GM23338 (cell line): ENCODE data around the gene SCIN. TPM values are rescaled to one million over a fixed set of nuclear protein-coding genes. Genes with fewer than 3 reads are reported as not detected.
A peak's percentile ranks its signal among the peaks of the same experiment; 100 is the strongest.

Source experiments
- ATAC-seq: fragments of 200-7000 bp; cut with Tn5 transposase; 3 replicates; pipeline ENCODE4 v1.9.1; 2020
- DNase-seq: peaks from one replicate; pipeline ENCODE4 v3.0.0-alpha.2; 2015; ENCODE audit warnings: low spot score
- H2AFZ ChIP-seq: fragments of 200-600 bp; sonication (generic); 2 replicates; pipeline ENCODE4 v1.8.0; 2016; ENCODE audit warnings: antibody characterized with exemption, mild to moderate bottlenecking, moderate library complexity
- H3F3A ChIP-seq: fragments of 200-600 bp; sonication (generic); replicated peaks from 2 replicates; pipeline ENCODE4 v1.8.0; 2017; ENCODE audit warnings: antibody characterized with exemption, mixed run types, low read depth
- H3K27ac ChIP-seq: fragments of 200-600 bp; sonication (generic); 2 replicates; pipeline ENCODE4 v1.6.1; 2016; ENCODE audit warnings: low read depth
- H3K27me3 ChIP-seq: fragments of 200-600 bp; sonication (generic); 2 replicates; pipeline ENCODE4 v1.8.0; 2016; ENCODE audit warnings: mild to moderate bottlenecking, mixed run types, moderate library complexity; ENCODE audit not compliant: insufficient read depth
- H3K36me3 ChIP-seq: fragments of 200-600 bp; sonication (generic); 2 replicates; pipeline ENCODE4 v1.8.0; 2016; ENCODE audit warnings: mild to moderate bottlenecking; ENCODE audit not compliant: insufficient read depth
- H3K4me1 ChIP-seq: fragments of 200-600 bp; sonication (generic); 2 replicates; pipeline ENCODE4 v1.8.0; 2016; ENCODE audit warnings: mild to moderate bottlenecking, moderate library complexity; ENCODE audit not compliant: insufficient read depth
- H3K4me2 ChIP-seq: fragments of 200-600 bp; sonication (generic); 2 replicates; pipeline ENCODE4 v1.7.1; 2017; ENCODE audit warnings: mixed run types
- H3K4me3 ChIP-seq: fragments of 200-600 bp; sonication (generic); 2 replicates; pipeline ENCODE4 v1.6.1; 2016; ENCODE audit warnings: mixed run types
- H3K79me2 ChIP-seq: fragments of 200-600 bp; sonication (generic); replicated peaks from 2 replicates; pipeline ENCODE4 v1.8.0; 2017; ENCODE audit warnings: mild to moderate bottlenecking; ENCODE audit not compliant: insufficient read depth
- H3K9me2 ChIP-seq: fragments of 200-600 bp; sonication (generic); 2 replicates; pipeline ENCODE4 v1.8.0; 2017; ENCODE audit not compliant: insufficient read depth
- H4K20me1 ChIP-seq: fragments of 200-600 bp; sonication (generic); replicated peaks from 2 replicates; pipeline ENCODE4 v1.8.0; 2017; ENCODE audit warnings: mild to moderate bottlenecking; ENCODE audit not compliant: insufficient read depth
- H3K27ac Mint-ChIP-seq: 2 replicates; pipeline ENCODE4 v1.8.0; 2020; ENCODE audit warnings: inconsistent platforms, mild to moderate bottlenecking, moderate library complexity, mixed read lengths
- H3K27me3 Mint-ChIP-seq: 3 replicates; pipeline ENCODE4 v1.8.0; 2022; ENCODE audit warnings: low read depth, mild to moderate bottlenecking, moderate library complexity, mixed read lengths, inconsistent platforms; ENCODE audit not compliant: insufficient read depth, poor library complexity
- H3K36me3 Mint-ChIP-seq: 3 replicates; pipeline ENCODE4 v1.8.0; 2021; ENCODE audit warnings: low read depth, mild to moderate bottlenecking, inconsistent platforms, moderate library complexity, mixed read lengths
- H3K4me1 Mint-ChIP-seq: 3 replicates; pipeline ENCODE4 v1.8.0; 2020; ENCODE audit warnings: mild to moderate bottlenecking, inconsistent platforms, mixed read lengths
- H3K4me3 Mint-ChIP-seq: 3 replicates; pipeline ENCODE4 v1.8.0; 2021; ENCODE audit warnings: moderate library complexity, mild to moderate bottlenecking, inconsistent platforms, mixed read lengths
- H3K9me3 Mint-ChIP-seq: 3 replicates; pipeline ENCODE4 v1.8.0; 2020; ENCODE audit warnings: moderate library complexity, mild to moderate bottlenecking, inconsistent platforms, mixed read lengths
- CREB1 ChIP-seq: fragments of 250-450 bp; sonication (Bioruptor Pico); IDR thresholded peaks from 2 replicates; pipeline ENCODE4 v1.5.0; 2020; ENCODE audit warnings: low read depth, mild to moderate bottlenecking, moderate library complexity
- ETS1 ChIP-seq: IDR thresholded peaks from 2 replicates; pipeline ENCODE4 v1.6.1; 2016; ENCODE audit warnings: antibody characterized with exemption
- EZH2 ChIP-seq: fragments of 200-600 bp; sonication (generic); IDR thresholded peaks from one replicate; pipeline ENCODE4 v1.8.0; 2017; ENCODE audit warnings: antibody characterized with exemption, mild to moderate bottlenecking, low read depth; ENCODE audit not compliant: unreplicated experiment
- EZH2phosphoT487 ChIP-seq: fragments of 200-600 bp; sonication (generic); IDR thresholded peaks from one replicate; pipeline ENCODE4 v1.8.1; 2018; ENCODE audit warnings: antibody characterized with exemption; ENCODE audit not compliant: unreplicated experiment
- JUNB ChIP-seq: IDR thresholded peaks from one replicate; pipeline ENCODE4 v1.6.1; 2016; ENCODE audit warnings: antibody characterized with exemption; ENCODE audit not compliant: unreplicated experiment
- NANOG ChIP-seq: IDR thresholded peaks from 2 replicates; pipeline ENCODE4 v1.6.1; 2016; ENCODE audit warnings: antibody characterized with exemption, borderline replicate concordance
- POLR2AphosphoS5 ChIP-seq: IDR thresholded peaks from 2 replicates; pipeline ENCODE4 v1.6.1; 2016; ENCODE audit warnings: antibody characterized with exemption, low read depth
- REST ChIP-seq: IDR thresholded peaks from one replicate; pipeline ENCODE4 v1.6.1; 2018; ENCODE audit warnings: antibody characterized with exemption; ENCODE audit not compliant: unreplicated experiment
- STAT1 ChIP-seq: IDR thresholded peaks from one replicate; pipeline ENCODE4 v1.6.1; 2016; ENCODE audit warnings: antibody characterized with exemption; ENCODE audit not compliant: unreplicated experiment
- ZNF114 ChIP-seq: fragments of 250-450 bp; sonication (Bioruptor Pico); IDR thresholded peaks from 2 replicates; pipeline ENCODE4 v1.5.0; 2020; ENCODE audit warnings: mild to moderate bottlenecking, moderate library complexity
- ZNF331 ChIP-seq: fragments of 250-450 bp; sonication (Bioruptor Pico); IDR thresholded peaks from 2 replicates; pipeline ENCODE4 v1.5.0; 2020; ENCODE audit warnings: low read depth, mild to moderate bottlenecking, moderate library complexity
- ZNF462 ChIP-seq: fragments of 250-450 bp; sonication (Bioruptor Pico); IDR thresholded peaks from 2 replicates; pipeline ENCODE4 v1.5.0; 2020; ENCODE audit warnings: mild to moderate bottlenecking, moderate library complexity
- polyA plus RNA-seq: library from polyadenylated mRNA; unstranded; fragments of >200 nt; fragmentation: Nextera tagmentation; extraction: Ambion mirVana; gene quantifications from 2 replicates; pipeline ENCODE4 v1.2.1, GENCODE V29; 2016
- total RNA-seq: library from RNA; depleted of rRNA; stranded (reverse); fragments of >200 nt; shearing (Covaris generic); gene quantifications from 2 replicates; pipeline ENCODE4 v1.2.3, GENCODE V29; 2014
- TF ChIP-seq, protein P1 (sequence below), 2 experiments: fragments of 200-600 bp in 1 of 2; sonication (generic) in 1 of 2; conservative IDR thresholded peaks; 2 replicates each; pipeline versions ENCODE4 v1.5.1 to v1.6.1; 2016 to 2017; ENCODE audit warnings: antibody characterized with exemption in 2 of 2, low read depth in 2 of 2, mild to moderate bottlenecking in 2 of 2, moderate library complexity in 1 of 2

SCIN gene
- total and polyA plus RNA-seq, 2 experiments from 2014 or later, result 0.80 to 0.92 TPM

- peak; percentile 19 for DNase-seq
- H3K4me1 ChIP-seq, result no peaks in the 10 kb centered on the region
- no peaks in the 10 kb centered on the region for H3K27me3 ChIP-seq
- H3K4me1 Mint-ChIP-seq, result peaks cover 4% of the 10 kb centered on the region; the same call in 2 of the 3 replicates
- H3K4me2 ChIP-seq, result no peak overlapping the region
- H2AFZ ChIP-seq, result peak overlapping the region; percentile 0; the same call in 1 of the 2 replicates
- no peaks in the 10 kb centered on the region for H3K9me2 ChIP-seq
- H3K27me3 Mint-ChIP-seq, result peaks cover 2% of the 10 kb centered on the region
- no peaks in the 10 kb centered on the region for H3F3A ChIP-seq
- no peak overlapping the region for H3K4me3 ChIP-seq
- H3K4me3 Mint-ChIP-seq, result no peak overlapping the region
- no peaks in the 10 kb centered on the region for H3K36me3 ChIP-seq
- H3K27ac ChIP-seq, result no peak overlapping the region
- no peak for ATAC-seq
- no peaks in the 10 kb centered on the region for H4K20me1 ChIP-seq
- no peak overlapping the region for H3K27ac Mint-ChIP-seq
- no peak for TF ChIP-seq ZNF462 (CRISPR knock-in tag)
- no peak for TF ChIP-seq ZNF114 (CRISPR knock-in tag)
- no peak for TF ChIP-seq ETS1
- no peak for TF ChIP-seq JUNB
- TF ChIP-seq EZH2phosphoT487, result no peak
- no peak for TF ChIP-seq STAT1
- TF ChIP-seq EZH2, result no peak
- no peak for TF ChIP-seq NANOG
- TF ChIP-seq REST, result no peak
- TF ChIP-seq CREB1, result no peak
- TF ChIP-seq ZNF331 (CRISPR knock-in tag), result no peak
- TF ChIP-seq POLR2AphosphoS5, result no peak
- TF ChIP-seq, protein P1, sequence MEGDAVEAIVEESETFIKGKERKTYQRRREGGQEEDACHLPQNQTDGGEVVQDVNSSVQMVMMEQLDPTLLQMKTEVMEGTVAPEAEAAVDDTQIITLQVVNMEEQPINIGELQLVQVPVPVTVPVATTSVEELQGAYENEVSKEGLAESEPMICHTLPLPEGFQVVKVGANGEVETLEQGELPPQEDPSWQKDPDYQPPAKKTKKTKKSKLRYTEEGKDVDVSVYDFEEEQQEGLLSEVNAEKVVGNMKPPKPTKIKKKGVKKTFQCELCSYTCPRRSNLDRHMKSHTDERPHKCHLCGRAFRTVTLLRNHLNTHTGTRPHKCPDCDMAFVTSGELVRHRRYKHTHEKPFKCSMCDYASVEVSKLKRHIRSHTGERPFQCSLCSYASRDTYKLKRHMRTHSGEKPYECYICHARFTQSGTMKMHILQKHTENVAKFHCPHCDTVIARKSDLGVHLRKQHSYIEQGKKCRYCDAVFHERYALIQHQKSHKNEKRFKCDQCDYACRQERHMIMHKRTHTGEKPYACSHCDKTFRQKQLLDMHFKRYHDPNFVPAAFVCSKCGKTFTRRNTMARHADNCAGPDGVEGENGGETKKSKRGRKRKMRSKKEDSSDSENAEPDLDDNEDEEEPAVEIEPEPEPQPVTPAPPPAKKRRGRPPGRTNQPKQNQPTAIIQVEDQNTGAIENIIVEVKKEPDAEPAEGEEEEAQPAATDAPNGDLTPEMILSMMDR (conservative IDR thresholded peaks at IDR 0.05; ENCODE audit: low read depth in 2 of 2), result no peak
- no peaks in the 10 kb centered on the region for H3K36me3 Mint-ChIP-seq
- H3K9me3 Mint-ChIP-seq, result no peaks in the 10 kb centered on the region
- no peaks in the 10 kb centered on the region for H3K79me2 ChIP-seq
Measured at GRCh38 chr7:12635830-12636229, 65.3 kb downstream of the SCIN start.
